HG03442 (cell line): Measurements from ENCODE around the gene KERA.

ENCODE experiments used
- ATAC-seq: cut with Tn5 transposase; IDR thresholded peaks from one replicate; pipeline ENCODE4 v1.9.1; 2021; ENCODE audit warnings: mild to moderate bottlenecking, moderate library complexity; ENCODE audit not compliant: unreplicated experiment

The KERA gene

GRCh38 chr12:91017511-91018263, 40.1 kb downstream of the KERA start:
- no peak for ATAC-seq

GRCh38 chr12:91017043-91017442, 40.8 kb downstream of the KERA start:
- ATAC-seq: no peak

- peak; percentile 91 for ATAC-seq
Observed at GRCh38 chr12:91009319-91009950, 48.4 kb downstream of the KERA start.

GRCh38 chr12:91007531-91008290, 50.1 kb downstream of the KERA start:
- peak; percentile 73 for ATAC-seq

GRCh38 chr12:91004872-91005271, 53.0 kb downstream of the KERA start, which contains the start of gene EPYC:
EPYC (minus strand) TSS chr12:91004972; CDS start chr12:91002565, 2,407 bp downstream.
- no peak for ATAC-seq

GRCh38 chr12:91003737-91004136, 54.1 kb downstream of the KERA start:
- ATAC-seq: no peak

GRCh38 chr12:91001306-91001705, 56.5 kb downstream of the KERA start:
- no peak for ATAC-seq
